Measurements from ENCODE around the gene TBCC. TPM values are rescaled to one million over a fixed set of nuclear protein-coding genes. Genes with fewer than 3 reads are reported as not detected.

Gene TBCC
- total and polyA plus RNA-seq, 8 donors, result 5.1 to 35.4 (median 9.1) TPM

GRCh38 chr6:42783876-42784642 is 38.2 kb upstream of the TBCC start:
- peaks cover 8 to 34% (median 12%) of the 10 kb centered on the region in 3 donors for H3K4me1 ChIP-seq
- H3K9me3 ChIP-seq, result no peaks in the 10 kb centered on the region
- intact Hi-C loops (cut with DNase I), result no loop called here
- ATAC-seq, result peak; percentile 8 to 19 (median 10)
- FAIRE-seq, result no peak
- no peak for TF ChIP-seq CTCF (IDR thresholded peaks at IDR 0.05)
- no peaks in the 10 kb centered on the region for H3K36me3 ChIP-seq
- no peak for DNase-seq
- WGBS, 2 donors, result 0% methylated on average over 10 of the region's 10 CpGs
- H3K4me3 ChIP-seq, result peak overlapping the region; percentile 55 to 97 (median 66)
- peak overlapping the region; percentile 98 to 100 (median 100) for H3K27ac ChIP-seq
- H3K27me3 ChIP-seq, result no peaks in the 10 kb centered on the region

- 0 to 1% methylated on average over 64 to 79 of the region's 79 CpGs for WGBS, 2 donors
- H3K27ac ChIP-seq, result peak overlapping the region; percentile 98 to 100 (median 100)
- TF ChIP-seq CTCF (IDR thresholded peaks at IDR 0.05), result no peak
- H3K27me3 ChIP-seq, result no peaks in the 10 kb centered on the region
- peak; percentile 65 to 77 (median 73) for ATAC-seq
- H3K9me3 ChIP-seq, result no peaks in the 10 kb centered on the region
- no peak for FAIRE-seq
- peak; percentile 65 to 93 (median 84) for DNase-seq
- peak overlapping the region; percentile 55 to 97 (median 66) for H3K4me3 ChIP-seq
- no peaks in the 10 kb centered on the region for H3K36me3 ChIP-seq
- intact Hi-C loops (cut with DNase I), result no loop called here
- H3K4me1 ChIP-seq, result peaks cover 5 to 27% (median 7%) of the 10 kb centered on the region in 3 donors
Measured at GRCh38 chr6:42783177-42783875, 37.4 kb upstream of the TBCC start.

- peak overlapping the region; percentile 55 to 97 (median 66) for H3K4me3 ChIP-seq
- H3K9me3 ChIP-seq, result no peaks in the 10 kb centered on the region
- intact Hi-C loops (cut with DNase I), result no loop called here
- H3K27me3 ChIP-seq, result no peaks in the 10 kb centered on the region
- WGBS, 2 donors, result 0 to 1% methylated on average over 38 to 48 of the region's 51 CpGs
- no peak for TF ChIP-seq CTCF (IDR thresholded peaks at IDR 0.05)
- H3K36me3 ChIP-seq, result no peaks in the 10 kb centered on the region
- peaks cover 5 to 29% (median 6%) of the 10 kb centered on the region in 3 donors for H3K4me1 ChIP-seq
- peak; percentile 49 to 72 (median 61) for ATAC-seq
- peak in 5 of 6 donors; percentile 78 to 88 (median 79) for DNase-seq
- peak overlapping the region; percentile 98 to 100 (median 100) for H3K27ac ChIP-seq
- no peak for FAIRE-seq
Measured at GRCh38 chr6:42782689-42783176, 36.8 kb upstream of the TBCC start.

GRCh38 chr6:42781796-42782688 is 36.1 kb upstream of the TBCC start, which contains the start of gene BICRAL:
Gene BICRAL (plus strand): TSS chr6:42782052. CDS start chr6:42822023, 39,971 bp downstream.
- Histone ChIP-seq H3K27ac (peak within 1 kb of the TSS; percentile 98 to 100 (median 100)), H3K4me1 (peaks cover 5 to 34% (median 6%) of the 10 kb centered on the region in 3 donors), H3K36me3 (no peaks in the 10 kb centered on the region), H3K9me3 (no peaks in the 10 kb centered on the region), H3K27me3 (no peaks in the 10 kb centered on the region), H3K4me3 (peak within 1 kb of the TSS; percentile 55 to 97 (median 66))
- peak; percentile 22 to 62 (median 44) for ATAC-seq
- intact Hi-C loops (cut with DNase I), result no loop called here
- no peak for TF ChIP-seq CTCF (IDR thresholded peaks at IDR 0.05)
- WGBS, 2 donors, result 1% methylated on average over 25 to 68 of the region's 70 CpGs
- no peak for FAIRE-seq
- peak in 5 of 6 donors; percentile 61 to 82 (median 68) for DNase-seq
